ENCODE data around the gene CA12.

DNA sequence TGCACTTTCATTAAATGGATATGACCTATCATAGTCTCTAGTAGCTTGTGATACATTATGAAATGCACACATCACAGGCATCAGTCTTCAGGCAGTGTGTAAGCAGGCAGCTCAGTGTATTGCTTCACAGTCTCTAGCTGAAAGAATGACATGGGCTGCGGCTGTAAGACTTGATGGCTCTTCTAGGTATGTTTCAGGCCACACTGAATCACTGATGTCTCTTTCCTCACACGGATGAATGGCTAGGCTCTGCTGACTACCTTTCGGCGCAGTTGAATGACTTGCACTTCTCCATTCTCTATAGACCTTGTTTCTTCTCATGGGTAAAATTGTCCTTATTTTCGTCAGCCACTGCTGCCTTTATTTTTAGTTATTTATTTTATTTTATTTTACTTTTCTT, 88.9 kb downstream of the CA12 start:
- TF ChIP-seq, protein P1, sequence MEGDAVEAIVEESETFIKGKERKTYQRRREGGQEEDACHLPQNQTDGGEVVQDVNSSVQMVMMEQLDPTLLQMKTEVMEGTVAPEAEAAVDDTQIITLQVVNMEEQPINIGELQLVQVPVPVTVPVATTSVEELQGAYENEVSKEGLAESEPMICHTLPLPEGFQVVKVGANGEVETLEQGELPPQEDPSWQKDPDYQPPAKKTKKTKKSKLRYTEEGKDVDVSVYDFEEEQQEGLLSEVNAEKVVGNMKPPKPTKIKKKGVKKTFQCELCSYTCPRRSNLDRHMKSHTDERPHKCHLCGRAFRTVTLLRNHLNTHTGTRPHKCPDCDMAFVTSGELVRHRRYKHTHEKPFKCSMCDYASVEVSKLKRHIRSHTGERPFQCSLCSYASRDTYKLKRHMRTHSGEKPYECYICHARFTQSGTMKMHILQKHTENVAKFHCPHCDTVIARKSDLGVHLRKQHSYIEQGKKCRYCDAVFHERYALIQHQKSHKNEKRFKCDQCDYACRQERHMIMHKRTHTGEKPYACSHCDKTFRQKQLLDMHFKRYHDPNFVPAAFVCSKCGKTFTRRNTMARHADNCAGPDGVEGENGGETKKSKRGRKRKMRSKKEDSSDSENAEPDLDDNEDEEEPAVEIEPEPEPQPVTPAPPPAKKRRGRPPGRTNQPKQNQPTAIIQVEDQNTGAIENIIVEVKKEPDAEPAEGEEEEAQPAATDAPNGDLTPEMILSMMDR (IDR thresholded peaks at IDR 0.05), result no peak
- no peak for TF ChIP-seq POLR2A (IDR thresholded peaks at IDR 0.05)

Data from esophagus squamous epithelium (tissue), 4 donors.